OCI-LY7 (cell line): ENCODE results near the gene PLCB1.

Experiments
- CTCF ChIP-seq: fragments of 200-600 bp; sonication (generic); conservative IDR thresholded peaks from 2 replicates; pipeline ENCODE4 v1.5.1; 2014; ENCODE audit warnings: mild to moderate bottlenecking, antibody characterized with exemption, low read length, moderate library complexity, mixed read lengths
- EZH2phosphoT487 ChIP-seq: fragments of 200-600 bp; sonication (generic); IDR thresholded peaks from 2 replicates; pipeline ENCODE4 v1.6.1; 2018; ENCODE audit warnings: low read depth, borderline replicate concordance, mild to moderate bottlenecking, mixed run types, antibody characterized with exemption, low read length, moderate library complexity, mixed read lengths

GRCh38 chr20:8334641-8335040 is 202.6 kb downstream of the PLCB1 start:
- TF ChIP-seq CTCF (no peak), EZH2phosphoT487 (no peak)
